HL-60 (cell line): ENCODE results near the gene SMOC2.

Experiments
- GABPA ChIP-seq: IDR thresholded peaks from 2 replicates; pipeline ENCODE4 v1.6.1; 2012; ENCODE audit warnings: low read depth
- POLR2AphosphoS5 ChIP-seq: IDR thresholded peaks from 2 replicates; pipeline ENCODE4 v1.6.1; 2012; ENCODE audit warnings: low read depth
- SPI1 ChIP-seq: IDR thresholded peaks from 2 replicates; pipeline ENCODE4 v1.6.1; 2012; ENCODE audit warnings: low read depth, mild to moderate bottlenecking, borderline replicate concordance
- TF ChIP-seq, protein P1 (sequence below): IDR thresholded peaks from one replicate; pipeline ENCODE4 v1.5.1; 2011; ENCODE audit warnings: low read length, control low read depth, inconsistent platforms; ENCODE audit not compliant: insufficient read depth
- TF ChIP-seq, protein P2 (sequence below): IDR thresholded peaks from 2 replicates; pipeline ENCODE4 v1.6.1; 2012; ENCODE audit warnings: low read depth; ENCODE audit not compliant: insufficient replicate concordance

DNA sequence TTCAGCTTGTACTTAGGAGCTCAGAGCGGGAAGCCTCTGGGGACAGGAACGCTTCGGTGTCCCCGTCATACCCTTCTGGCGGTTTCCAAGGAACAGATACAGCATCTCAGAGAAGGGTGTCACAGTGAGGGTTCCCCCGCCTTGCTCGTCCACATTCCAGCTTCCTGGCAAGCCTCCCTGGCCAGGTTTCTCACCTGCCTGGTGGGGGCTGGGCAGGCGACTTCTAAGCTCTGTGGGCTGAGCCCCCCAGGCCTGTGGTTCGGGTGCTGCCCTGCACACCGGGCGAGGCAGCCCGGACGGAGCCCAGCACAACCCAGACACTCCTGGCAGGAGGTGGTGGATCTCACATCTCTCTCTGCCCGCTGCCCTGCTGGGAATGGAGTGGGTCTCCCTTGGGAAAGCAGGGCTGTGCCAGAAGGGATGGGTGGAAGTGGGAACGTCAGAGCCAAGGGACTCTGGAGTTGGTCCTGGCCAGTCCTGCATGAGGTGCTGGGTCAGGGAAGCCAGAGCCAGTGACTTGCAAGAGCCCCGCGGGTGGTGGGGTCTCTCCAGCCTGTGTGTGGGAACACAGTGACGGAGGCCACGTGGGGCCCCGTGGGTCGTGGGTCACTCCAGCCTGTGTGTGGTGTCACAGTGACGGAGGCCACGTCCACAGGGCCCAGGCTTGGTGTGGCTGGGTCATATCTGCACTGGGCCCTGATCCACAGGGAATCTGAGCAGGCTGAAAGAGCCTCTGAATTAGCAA is 47.7 kb upstream of the SMOC2 start:
- TF ChIP-seq, protein P1, sequence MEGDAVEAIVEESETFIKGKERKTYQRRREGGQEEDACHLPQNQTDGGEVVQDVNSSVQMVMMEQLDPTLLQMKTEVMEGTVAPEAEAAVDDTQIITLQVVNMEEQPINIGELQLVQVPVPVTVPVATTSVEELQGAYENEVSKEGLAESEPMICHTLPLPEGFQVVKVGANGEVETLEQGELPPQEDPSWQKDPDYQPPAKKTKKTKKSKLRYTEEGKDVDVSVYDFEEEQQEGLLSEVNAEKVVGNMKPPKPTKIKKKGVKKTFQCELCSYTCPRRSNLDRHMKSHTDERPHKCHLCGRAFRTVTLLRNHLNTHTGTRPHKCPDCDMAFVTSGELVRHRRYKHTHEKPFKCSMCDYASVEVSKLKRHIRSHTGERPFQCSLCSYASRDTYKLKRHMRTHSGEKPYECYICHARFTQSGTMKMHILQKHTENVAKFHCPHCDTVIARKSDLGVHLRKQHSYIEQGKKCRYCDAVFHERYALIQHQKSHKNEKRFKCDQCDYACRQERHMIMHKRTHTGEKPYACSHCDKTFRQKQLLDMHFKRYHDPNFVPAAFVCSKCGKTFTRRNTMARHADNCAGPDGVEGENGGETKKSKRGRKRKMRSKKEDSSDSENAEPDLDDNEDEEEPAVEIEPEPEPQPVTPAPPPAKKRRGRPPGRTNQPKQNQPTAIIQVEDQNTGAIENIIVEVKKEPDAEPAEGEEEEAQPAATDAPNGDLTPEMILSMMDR, result no peak
- TF ChIP-seq POLR2AphosphoS5 (no peak), GABPA (no peak), SPI1 (no peak)
- TF ChIP-seq, protein P2, sequence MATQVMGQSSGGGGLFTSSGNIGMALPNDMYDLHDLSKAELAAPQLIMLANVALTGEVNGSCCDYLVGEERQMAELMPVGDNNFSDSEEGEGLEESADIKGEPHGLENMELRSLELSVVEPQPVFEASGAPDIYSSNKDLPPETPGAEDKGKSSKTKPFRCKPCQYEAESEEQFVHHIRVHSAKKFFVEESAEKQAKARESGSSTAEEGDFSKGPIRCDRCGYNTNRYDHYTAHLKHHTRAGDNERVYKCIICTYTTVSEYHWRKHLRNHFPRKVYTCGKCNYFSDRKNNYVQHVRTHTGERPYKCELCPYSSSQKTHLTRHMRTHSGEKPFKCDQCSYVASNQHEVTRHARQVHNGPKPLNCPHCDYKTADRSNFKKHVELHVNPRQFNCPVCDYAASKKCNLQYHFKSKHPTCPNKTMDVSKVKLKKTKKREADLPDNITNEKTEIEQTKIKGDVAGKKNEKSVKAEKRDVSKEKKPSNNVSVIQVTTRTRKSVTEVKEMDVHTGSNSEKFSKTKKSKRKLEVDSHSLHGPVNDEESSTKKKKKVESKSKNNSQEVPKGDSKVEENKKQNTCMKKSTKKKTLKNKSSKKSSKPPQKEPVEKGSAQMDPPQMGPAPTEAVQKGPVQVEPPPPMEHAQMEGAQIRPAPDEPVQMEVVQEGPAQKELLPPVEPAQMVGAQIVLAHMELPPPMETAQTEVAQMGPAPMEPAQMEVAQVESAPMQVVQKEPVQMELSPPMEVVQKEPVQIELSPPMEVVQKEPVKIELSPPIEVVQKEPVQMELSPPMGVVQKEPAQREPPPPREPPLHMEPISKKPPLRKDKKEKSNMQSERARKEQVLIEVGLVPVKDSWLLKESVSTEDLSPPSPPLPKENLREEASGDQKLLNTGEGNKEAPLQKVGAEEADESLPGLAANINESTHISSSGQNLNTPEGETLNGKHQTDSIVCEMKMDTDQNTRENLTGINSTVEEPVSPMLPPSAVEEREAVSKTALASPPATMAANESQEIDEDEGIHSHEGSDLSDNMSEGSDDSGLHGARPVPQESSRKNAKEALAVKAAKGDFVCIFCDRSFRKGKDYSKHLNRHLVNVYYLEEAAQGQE, result no peak
